Smooth muscle cell of the brain vasculature (primary cell): Measurements from ENCODE around the gene OSBPL5.

Experiments used
- DNase-seq: peaks from one replicate; pipeline ENCODE4 v3.0.0-alpha.2; 2012; ENCODE audit warnings: low read depth, low spot score

The OSBPL5 gene

DNA sequence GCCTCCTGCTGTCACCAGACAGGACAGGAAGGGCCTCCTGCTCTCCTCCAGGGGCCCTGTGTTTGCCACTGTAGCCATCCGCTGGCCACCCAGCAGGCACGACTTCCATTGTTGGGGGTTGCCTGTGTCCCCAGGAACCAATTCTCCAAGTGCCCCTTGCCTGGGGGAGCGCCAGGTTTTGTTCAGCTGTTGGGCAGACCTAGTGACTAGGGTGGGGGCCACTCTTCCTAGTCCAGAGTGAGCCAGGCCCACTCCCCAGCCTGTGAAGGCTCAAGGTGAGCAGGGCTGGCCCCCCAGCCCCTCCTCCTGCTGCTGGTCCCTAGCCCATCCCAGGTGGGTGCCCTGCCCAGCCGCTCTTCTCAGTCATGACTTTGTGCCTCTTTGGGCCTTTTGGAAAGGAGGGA is 30.9 kb downstream of the OSBPL5 start:
- no peak for DNase-seq

DNA sequence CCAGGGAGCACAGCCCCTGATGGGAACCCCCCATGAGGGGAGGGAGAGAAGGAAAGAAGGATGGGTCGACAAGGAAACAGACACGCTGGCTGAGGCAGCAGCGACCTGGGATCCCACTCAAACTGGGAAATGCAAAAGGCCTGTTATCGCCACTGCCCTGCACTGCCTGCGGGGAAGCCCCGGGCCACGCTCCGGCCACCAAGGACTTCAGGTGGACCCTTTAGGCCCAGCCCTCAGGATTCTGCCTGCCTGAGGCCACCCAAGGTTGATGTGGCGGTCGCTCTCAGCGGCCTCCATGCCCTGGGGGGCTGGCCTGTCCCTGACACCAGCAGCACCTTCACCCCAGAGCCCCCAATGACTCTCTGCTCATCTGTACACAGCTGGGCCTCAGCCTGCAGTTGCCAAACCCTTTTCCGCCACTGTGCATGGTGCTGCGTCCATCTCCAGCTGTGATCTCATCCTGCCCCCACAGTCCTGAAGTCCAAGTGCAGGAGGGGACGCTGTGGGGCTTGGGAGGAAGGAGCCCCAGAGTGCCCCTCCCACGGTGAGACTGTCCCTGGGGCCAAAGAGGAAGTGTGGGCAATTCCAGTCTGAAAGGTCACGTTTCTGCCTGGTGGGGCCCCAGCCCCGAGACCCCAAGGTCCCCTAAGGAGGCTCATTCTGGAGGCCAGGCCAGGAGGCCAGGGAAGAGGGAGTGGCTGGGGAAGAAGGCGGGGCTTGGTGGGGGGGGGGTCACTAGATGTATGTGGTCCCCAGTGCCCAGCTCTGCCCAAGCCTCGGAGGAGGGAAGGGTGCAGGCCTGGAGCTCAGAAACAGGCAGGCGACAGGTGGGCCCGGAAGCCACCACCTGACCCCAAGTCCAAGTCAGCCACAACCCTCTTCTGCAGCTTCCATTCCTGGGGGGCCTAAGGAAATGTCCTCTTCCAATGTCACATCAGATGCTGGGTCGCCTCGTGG is 31.6 kb downstream of the OSBPL5 start:
- no peak for DNase-seq

DNA sequence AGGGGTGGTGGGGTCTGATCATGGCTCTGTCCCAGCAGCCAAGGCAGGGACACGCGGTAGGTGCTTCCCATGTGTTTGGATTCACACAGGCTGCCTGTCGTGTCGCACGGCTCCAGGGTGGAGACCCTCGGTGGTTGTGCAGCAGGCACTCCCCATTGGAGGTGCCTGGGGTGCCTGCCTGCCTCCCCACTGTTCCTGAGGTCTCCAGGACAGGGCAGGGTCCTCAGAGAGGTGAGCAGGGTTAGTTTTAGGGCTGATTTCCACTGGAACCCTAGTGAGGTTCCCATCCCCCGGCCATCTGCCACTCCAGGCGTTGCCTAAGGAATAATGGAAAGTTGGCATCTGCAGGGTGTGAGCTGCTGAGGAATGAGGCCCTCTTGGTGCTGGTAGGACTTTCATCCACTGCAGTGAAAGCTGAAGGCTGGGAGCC is 32.3 kb downstream of the OSBPL5 start:
- DNase-seq, result no peak

DNA sequence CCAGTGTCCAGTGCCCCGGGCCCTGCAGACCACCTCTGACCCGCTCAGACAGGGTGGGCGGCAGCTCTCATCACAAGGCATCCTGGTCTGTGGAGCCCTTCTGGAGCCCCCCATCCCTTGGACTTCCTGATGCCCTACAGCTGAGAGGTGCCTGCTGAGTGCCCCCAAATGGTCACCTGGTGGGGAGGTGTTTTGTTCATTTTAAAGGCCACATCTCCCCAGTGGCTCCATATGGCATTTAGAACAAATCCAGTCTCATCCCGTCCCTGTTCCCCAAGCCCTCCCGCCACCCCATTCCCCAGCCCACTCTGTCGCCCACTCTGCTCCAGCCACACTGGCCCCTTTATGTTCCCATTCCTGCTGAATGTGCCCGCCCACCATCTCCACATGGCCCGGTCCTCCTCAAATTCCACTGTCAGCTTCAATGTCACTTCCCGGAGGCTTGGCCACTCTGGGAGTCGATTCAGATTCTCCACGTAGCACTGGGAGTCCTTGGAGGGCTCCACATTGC is 32.8 kb downstream of the OSBPL5 start:
- no peak for DNase-seq

DNA sequence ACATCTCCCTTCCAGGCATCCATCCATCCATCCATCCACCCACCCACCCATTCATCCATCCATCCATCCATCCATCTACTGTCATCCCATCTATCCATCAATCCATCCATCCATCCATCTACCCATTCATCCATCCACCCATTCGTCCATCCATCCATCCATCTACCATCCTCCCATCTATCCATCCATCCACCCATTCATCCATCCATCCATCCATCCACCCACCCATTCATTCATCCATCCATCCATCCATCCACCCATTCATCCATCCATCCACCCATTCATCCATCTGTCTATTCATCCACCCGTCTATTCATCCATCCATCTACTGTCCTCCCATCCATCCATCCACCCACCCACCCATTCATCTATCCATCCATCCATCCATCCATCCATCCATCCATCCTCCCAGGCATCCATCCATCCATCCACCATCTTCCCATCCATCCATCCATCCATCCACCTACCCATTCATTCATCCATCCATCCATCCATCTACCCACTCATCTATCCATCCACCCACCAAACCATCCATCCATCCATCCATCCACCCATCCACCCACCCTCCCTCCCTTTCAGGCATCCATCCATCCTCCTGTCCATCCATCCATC is 33.7 kb downstream of the OSBPL5 start:
- no peak for DNase-seq

DNA sequence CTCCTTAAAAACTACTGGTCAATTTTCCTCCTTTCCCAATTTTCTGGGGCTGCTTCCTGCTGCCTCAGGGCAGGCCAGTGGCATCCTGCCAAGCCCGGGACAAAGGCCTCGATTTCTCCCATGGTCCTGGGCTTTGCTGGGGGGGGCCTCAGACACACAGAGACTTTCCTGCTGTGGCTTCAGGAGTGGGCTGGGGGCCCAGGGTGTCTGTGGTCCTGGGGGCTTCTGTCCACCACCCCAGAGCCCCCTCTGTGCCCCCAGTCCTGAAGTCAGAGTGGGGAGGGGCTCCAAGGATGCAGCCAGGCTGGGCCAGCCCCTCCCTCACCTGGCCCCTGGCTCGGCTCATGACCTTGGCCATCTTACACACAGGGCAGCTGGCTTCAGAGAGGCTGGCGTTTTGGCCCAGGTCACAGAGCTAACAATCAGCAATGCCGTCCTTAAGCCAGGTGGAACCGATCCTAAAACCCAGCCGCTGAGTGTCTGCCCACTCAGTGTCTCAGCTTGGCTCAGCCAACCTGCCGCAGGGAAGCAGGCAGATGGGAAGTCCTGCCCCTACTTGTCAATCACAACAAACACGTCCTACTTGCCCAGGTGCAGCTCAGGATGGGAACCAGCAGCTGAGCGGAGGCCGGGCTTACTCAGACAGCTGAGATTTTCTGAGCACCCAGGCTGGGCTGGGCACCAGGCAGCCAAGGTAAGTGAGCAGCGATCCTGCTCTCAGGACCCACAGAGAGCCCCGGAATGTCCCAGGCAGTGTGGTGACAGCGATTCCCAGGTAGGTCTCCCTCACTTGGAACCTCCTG is 34.6 kb downstream of the OSBPL5 start:
- DNase-seq, result no peak

DNA sequence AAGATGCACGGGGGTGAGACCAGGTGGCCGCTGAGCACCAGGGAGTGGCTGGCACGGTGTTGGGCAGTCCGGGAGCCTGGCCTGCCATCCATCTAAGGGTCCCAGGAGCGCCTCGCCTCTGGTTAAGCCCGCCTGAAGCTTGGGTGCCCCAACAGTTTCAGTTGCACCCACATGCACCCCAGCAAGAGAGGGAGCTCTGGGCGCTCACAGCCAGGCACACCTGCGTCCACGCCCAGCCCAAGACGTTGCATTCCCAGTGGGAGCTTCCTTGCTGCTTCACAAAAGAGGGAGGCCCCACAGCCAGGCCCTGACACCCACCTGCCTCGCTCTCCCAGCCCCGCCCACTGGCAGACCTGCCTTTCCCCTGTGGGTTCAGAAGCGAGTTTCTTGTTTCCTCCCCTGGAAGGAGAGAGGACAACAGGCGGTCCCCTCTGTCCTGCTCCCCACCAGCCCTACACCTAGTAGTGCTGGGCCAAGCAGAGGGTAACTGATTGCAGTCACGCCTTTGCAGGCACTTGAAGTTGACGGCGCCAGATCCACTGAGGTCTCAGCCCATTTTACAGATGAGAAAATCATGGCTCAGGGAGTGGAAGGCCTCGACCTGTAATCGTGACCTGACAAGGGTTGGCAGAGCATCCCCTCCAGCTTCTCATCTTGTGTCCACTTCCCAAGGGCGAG is 35.4 kb downstream of the OSBPL5 start:
- DNase-seq, result no peak

DNA sequence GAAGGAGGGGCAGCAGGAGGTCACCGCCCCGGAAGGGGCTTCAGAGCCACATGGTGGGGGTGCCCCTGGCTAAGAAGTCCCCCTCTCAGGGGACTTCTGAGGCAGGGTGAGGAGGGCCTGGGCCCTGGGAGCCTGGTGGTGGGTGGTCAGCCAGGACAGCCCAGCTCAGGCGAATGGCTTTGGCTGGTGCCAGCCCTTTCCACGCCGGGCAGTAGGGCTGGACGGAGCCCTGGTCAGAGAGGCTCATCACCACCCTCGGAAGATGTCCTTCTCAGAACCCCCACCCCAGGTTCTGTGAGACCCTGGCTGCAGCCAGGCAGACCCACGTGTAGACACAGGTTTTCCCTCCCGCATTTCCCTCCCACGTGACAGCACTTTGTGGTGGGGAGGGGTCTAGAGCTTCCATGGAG is 35.9 kb downstream of the OSBPL5 start:
- DNase-seq, result no peak

DNA sequence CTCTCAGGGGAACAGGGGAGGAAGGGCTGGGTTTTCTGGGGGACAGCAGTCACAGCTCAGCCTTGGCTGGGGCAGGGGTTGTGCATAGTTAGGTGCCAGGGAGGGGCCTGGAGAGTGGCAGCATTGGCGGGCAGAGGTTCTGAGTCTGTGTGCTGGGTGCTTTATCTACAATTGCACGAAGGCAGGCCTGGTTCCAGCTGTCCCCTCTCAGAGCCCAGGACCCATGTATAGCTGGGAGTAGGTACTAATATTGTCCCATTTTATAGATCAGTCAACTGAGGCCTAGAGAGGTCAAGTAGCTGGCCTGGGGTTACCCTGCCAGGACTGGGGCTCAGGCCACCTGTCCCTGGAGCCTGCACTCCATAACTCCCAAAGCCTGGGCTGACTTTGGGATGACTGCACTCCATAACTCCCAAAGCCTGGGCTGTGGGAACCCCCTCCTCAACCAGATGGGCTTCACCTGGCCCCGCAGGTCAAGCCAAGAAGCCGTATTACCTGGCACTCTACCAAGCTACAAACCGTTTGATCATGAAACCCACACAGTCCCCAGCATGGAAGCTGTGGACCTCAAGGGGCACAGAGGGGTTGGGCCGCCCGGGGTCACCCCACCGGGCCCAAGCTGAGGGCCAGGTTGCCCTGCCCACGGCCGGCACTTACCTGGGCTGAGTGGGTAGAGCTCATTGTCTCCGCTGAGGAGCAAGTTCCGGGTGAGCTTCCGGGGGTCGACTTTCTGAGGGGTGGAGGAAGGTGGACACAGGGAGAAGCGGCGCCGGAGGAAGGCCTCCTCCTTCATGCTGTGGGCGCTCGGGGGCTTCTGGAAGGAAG is 36.5 kb downstream of the OSBPL5 start:
- DNase-seq, result no peak

DNA sequence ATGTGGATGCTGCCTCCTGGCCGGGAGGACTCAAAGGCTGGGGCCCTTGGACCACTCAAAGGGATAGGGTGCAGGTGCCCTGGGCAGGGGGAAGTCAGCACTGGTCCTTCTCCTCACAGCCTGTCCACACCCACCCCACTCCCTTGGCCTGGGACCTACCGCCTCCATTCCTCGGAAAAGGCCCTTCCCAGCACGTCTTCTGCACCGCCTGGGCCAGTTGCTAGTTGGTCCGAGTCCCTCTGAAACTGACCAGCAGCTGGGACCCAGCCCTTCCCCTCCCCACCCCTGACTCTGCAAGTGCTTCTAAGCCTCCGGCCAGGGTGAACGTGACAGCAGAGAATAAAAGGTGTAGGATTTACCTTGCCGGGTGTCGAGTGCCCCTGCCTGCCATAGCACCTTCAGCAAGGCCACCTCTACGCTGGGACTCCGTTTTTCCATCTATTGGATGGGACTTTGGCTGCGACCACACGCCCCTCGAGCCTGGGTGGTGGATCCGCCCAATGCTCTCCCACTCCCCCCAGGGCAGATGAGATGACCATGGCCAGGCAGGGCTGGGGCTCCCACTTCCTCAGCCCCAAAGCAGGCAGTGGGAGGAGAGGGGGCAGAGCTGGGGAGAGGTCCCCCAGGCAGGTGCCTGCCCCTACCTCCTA is 37.3 kb downstream of the OSBPL5 start:
- DNase-seq, result no peak

DNA sequence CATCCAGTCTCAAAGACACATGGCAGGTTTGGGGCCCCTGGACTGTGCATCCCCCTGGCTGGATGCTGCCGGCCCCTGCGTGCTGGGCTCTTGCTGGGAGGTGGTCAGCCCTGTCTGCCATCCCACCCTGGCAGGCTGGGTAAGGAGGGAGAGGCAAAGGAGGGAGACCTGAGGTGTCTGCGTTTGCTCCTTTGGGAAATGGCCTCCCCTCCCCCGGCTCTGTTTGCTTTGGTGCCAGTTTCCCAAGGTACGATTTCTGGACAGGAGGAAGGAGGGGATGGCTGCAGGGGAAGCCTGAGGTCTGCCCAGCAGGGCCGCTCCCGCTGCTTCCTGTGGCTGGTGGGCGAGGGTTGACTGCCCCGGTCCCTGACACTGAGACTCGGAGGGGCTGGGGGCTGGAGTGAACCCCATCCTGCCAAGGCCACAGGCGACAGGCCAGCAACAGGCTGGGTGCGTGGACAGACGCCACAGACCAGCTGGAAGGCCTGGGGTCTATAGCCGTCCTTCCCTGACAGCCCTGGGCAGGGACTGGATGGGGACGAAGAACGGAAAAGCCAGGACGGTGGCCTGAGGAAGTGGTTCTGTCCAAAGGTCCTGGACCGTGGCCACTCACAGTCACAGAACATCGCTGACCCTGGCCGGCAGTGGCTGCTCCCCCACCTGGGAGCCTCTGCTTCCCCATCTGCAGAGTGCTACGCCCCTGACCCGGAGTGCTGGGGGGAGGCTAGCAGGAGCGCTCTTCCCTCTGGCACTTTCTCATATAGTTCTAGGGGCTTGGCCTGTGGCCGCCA is 38.0 kb downstream of the OSBPL5 start:
- no peak for DNase-seq

DNA sequence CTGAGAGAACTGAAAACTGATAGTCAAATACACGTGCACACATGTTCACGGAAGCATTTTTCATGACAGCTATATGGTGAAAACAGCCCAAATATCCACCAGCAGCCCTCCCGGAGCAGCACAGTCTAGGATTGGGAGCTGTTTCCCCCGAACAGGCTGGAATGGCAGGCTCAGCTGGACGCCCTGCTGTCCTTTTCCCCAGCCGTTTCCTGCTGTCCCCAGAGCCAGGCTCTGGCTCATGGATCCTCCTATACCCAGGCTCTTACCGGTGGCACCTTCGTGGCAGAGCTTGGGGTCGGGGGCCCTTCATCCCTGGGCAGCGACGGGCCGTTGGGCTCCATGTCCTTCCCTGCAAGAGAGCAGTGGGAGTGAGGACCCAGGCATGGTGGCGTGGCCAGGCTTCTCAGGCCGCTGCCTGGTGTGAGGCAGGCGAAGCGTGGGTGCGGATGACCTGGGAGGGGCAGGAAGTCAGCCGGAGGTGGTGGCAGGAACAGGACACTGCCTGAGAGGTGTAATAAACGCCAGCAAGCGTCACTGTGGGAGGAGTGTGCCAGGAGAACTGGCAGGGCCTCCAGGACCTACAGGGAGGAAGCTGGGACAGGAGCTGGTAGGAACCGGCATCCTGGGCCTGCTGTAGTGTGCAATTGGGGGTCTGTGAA is 38.8 kb downstream of the OSBPL5 start:
- no peak for DNase-seq

DNA sequence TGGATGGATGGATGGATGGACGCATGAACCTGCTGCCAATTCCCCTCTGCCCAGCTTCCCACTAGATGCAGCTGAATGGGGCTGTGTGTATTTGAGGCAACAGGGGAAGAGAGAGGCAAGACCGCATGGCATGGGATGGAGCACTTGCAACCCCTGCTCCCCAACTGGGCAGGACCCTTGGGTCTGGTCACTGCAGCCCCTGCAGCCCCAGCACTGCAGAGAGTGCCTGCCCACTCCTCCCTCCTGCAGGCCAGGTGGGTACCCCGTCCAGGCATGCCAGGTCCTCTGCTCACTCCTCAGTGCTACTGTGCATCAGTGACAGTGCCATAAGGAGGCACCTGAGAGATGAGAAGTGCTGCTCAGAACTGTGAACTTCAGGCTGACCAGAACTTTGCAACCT is 40.3 kb downstream of the OSBPL5 start:
- DNase-seq, result no peak

DNA sequence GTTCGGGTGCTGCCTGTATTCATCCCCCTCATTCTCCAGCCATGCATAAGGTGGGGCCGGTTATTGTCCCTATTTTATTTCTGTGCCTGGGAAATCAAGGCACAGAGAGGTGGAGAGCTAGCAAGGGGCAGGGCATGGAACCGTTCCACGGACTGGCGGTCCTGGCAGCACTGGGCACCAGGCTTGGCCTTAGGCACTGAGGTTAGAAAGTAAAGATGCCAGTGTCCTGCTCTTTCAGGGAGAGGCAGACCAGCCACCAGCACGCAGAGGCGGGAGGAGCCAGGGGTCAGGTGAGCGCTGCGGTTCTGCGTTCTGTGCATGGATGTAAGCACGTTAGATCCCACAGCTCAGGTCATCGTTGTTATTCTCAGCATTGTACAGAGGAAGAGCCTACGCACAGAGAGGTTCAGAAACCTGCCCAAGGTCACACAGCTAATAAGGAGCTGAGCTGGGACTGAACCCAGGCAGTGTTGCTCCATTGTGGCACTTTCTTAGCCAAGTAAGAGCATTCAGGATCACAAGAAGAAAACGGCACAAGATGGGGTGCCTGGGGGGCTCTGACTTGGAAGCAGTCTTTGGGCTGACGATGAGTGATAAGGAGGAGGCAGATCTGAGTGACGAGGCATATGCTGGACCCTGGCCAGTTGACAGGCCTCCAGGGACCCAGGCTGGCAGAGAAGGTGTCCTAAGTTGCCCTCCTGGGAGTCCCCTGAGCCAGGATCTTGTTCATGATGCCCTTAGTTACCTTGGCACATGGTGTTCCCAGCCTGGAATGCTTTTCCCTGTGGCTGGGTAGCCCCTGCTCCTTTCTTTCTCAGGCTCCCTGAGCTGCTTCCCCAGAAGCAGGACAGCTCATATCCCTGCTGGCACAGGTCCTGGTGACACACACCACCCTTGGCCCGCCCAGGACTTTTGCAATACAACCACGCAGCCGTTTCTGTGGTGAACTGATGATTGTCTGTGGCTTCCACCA is 41.1 kb downstream of the OSBPL5 start:
- no peak for DNase-seq

DNA sequence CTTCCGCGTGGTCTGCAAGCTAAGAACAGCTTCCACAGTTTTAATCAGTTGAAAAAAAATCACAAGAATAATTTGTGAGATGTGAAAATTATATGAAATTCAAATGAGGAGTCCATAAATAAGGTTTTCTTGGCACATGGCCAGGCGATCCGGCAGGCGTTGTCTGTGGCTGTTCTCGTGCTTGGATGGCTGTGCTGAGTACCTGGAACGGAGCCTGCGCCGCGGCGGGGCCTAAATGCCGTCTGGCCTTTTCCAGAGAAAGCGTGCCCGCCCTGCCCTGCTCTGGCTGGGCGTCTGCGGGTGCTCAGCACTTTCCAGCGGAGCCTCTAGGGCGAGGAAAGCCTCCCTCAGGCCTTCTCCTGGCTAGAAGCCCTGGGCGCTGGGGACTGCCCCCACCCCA is 41.8 kb downstream of the OSBPL5 start:
- no peak for DNase-seq

DNA sequence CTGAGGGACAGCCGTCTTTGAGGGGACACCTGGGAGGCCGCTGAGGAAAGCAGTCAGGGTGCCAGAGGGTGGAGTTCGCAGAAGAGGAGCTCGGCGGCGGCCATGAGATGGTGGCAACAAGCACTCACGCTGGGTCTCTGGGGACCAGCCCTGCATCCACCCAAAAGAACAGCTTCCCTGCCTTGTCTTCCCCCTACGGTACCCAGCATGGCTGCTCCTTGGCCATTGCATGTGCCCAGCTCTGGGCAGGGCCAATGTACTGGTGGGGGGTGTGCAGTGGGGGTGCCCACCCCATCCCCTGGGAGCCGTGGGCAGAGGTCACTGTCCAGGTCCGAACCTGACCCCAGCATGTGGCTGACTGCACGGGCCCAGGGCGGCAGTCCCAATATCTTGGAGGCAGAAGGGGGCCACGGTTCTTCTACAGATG is 42.3 kb downstream of the OSBPL5 start:
- DNase-seq, result no peak
